T-helper 1 cell (primary cell): ENCODE results near the gene CES4A.
A peak's percentile ranks its signal among the peaks of the same experiment; 100 is the strongest.
"Not testable (repeated sequence)": the region's sequence is repeated elsewhere in the genome, so short reads cannot be mapped to it uniquely, and the experiment has no call there.

Source experiments
- DNase-seq, 5 donors: peaks; one replicate each; pipeline ENCODE4 v3.0.0-alpha.2; 2012 to 2020
- total RNA-seq, 4 donors: gene quantifications; one replicate each; lab custom pipeline; 2026; lab: John Stamatoyannopoulos, UW

Gene CES4A
- total RNA-seq: 10.8 to 20.7 (median 14.1) reads per million in 4 donors

- DNase-seq: no peak
Observed at GRCh38 chr16:66988197-66988788, at the start of gene CES4A. Gene CES4A, plus strand, starts transcription at chr16:66988589. Its CDS starts 184 bp downstream, at chr16:66988773.

- DNase-seq: no peak
Observed at GRCh38 chr16:66939366-66939765, 49.0 kb upstream of the CES4A start.

DNA sequence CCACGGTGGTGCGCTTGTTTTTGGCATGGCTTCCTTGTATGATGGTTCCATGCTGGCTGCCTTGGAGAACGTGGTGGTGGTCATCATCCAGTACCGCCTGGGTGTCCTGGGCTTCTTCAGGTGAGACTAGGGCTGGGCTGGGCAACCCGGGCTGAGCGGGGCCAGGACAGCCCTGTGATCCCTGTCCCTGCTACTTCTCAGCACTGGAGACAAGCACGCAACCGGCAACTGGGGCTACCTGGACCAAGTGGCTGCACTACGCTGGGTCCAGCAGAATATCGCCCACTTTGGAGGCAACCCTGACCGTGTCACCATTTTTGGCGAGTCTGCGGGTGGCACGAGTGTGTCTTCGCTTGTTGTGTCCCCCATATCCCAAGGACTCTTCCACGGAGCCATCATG is 48.2 kb upstream of the CES4A start:
- no peak for DNase-seq

GRCh38 chr16:66942981-66943380 is 45.4 kb upstream of the CES4A start:
- DNase-seq: no peak

- no peak for DNase-seq
Observed at GRCh38 chr16:66943426-66944053, 44.8 kb upstream of the CES4A start.

DNA sequence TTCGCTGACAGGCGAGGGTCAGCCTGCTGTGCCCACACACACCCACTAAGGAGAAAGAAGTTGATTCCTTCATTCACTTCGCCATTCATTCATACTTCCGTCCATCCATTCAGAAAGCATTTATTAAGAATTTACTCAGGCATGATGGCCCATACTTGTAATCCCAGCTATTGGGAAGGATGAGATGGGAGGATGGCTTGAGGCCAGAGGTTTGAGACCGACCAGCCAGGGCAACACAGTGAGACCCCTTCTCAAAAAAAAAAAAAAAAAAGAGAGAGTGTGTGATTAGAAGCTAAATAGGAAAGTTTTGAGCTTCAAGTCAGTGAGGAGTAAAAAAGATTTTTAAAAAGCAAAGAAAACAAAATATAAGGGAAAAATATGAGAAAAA is 44.3 kb upstream of the CES4A start:
- DNase-seq: no peak

GRCh38 chr16:66944971-66945370 is 43.4 kb upstream of the CES4A start:
- not testable (repeated sequence) for DNase-seq

GRCh38 chr16:66945939-66946338 is 42.5 kb upstream of the CES4A start:
- no peak for DNase-seq

GRCh38 chr16:66946541-66946940 is 41.8 kb upstream of the CES4A start:
- no peak for DNase-seq

DNA sequence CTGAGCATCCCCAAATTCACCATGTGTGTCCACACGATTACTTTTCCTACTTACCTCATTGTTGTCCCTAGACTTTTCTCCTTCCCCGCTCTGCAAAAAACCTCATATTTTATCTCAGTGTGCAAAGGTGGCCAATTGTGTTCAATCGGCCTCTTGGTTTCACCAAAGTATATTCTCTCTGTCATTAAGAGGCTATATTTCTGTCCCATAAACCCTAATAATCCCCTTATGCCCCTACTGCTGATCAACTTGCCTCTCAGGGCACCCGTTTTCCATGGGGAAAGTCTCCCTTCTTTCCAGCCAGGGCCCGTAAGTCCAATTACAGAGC is 41.5 kb upstream of the CES4A start:
- no peak for DNase-seq

GRCh38 chr16:66947302-66948065 is 40.9 kb upstream of the CES4A start:
- peak; percentile 54 to 84 (median 72) for DNase-seq

GRCh38 chr16:66948134-66948836 is 40.1 kb upstream of the CES4A start:
- no peak for DNase-seq

- DNase-seq: no peak
Observed at GRCh38 chr16:66948837-66949225, 39.6 kb upstream of the CES4A start.

- DNase-seq: no peak
Observed at GRCh38 chr16:66949472-66949871, 38.9 kb upstream of the CES4A start.

DNA sequence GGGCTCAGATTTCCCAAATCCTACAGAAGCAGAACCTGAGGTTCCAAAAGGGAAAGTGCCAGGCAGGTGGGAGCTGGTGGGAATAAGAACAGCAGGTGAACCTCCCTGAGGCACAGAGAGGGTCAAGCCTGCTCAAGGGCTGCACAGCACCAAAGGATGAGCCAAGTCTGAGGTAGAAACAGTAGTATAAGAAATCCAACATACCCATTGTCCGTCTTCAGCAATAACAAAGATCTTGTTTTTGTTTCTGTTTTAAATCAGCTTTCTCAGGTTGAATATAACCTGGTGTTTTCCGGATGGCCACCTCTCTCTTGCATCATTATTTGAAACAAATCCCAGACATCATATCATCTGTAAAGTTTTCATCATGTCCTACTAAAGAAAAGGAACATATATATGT is 38.0 kb upstream of the CES4A start:
- DNase-seq: peak in 1 of 5 donors; percentile 58

- DNase-seq: no peak
Observed at GRCh38 chr16:66950971-66951790, 37.2 kb upstream of the CES4A start.

DNA sequence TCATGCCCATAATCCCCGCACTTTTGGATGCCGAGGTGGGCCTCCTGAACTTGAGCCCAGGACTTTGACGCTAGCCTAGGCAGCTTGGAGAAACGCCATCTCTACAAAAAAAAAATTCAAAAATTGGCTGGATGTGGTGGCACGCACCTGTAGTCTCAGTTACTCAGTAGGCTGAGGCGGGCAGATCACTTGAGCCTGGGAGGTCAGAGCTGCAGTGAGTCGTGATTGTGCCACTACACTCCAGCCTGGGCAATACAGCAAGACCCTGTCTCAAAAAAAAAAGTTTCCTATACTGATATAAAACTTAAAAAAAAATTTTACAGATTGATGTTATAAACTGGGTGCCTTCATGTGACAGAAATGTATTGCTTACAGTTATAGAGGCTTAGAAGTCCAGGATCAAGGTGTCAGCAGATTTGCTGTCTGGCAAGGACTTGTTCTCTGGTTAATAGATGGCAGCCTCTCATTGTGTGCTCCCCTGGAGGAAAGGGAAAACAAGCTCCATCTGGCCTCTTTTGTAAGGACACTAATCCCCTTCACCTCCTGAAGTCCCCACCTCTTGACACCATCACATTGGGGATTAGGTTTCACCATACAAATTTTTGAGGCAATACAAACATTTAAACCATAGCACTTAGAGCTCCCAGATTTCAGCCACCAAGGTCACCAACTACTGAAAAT is 35.8 kb upstream of the CES4A start:
- DNase-seq: no peak

DNA sequence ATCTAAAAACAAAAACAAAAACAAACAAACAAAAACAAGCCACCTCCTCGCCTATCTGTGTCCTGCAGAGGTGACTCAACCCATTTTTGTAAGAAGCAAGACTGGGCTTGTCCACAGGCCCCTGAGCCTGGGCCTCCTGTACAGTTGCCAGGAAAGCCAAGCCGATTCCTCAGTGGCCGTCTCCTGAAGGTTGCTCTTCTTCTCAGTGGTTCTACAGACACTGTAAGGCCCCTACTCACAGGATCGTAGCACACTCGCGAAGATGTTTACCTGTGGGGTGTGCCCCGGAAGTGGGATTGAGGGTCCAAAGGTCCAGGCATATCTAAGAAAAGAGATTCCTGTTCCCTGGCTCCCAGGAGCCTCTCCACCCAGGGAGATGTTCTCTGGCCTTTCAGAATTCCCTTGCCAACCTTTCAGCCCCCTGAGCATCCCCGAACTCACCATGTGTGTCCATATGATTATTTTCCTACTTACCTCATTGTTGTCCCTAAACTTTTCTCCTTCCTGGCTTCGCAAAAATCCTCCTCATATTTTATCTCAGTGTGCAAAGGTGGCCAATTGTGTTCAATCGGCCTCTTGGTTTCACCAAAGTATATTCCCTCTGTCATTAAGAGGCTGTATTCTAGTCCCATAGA is 34.8 kb upstream of the CES4A start:
- DNase-seq: no peak

- peak; percentile 28 to 77 (median 54) for DNase-seq
Observed at GRCh38 chr16:66954097-66954659, 34.2 kb upstream of the CES4A start.

DNA sequence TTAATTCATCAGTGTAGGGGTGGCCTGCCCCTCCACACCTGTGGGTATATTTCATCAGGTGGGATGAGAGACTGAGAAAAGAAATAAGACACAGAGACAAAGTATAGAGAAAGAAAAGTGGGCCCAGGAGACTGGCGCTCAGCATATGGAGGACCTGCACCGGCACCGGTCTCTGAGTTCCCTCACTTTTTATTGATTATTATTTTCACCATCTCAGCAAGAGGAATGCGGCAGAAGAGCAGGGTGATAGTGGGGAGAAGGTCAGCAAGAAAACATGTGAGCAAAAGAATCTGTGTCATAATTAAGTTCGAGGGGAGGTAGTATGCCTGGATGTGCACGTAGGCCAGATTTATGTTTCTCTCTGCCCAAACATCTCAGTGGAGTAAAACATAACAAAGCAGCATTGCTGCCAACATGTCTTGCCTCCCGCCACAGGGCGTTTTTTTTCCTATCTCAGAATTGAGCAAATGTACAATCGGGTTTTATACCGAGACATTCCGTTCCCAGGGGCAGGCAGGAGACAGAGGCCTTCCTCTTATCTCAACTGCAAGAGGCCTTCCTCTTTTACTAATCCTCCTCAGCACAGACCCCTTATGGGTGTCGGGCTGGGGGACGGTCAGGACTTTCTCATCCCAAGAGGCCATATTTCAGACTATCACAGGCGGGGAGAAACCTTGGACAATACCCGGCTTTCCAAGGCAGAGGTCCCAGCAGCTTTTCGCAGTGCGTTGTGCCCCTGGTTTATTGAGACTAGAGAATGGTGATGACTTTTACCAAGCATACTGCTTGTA is 32.8 kb upstream of the CES4A start:
- not testable (repeated sequence) for DNase-seq
